NCI-H1694 treated with DMSO at 0.1 percent for 48 hours (cell line): ENCODE data around the gene EHD1.
A peak's percentile ranks its signal among the peaks of the same experiment; 100 is the strongest.

Experiments used
- DNase-seq: peaks from one replicate; lab custom pipeline; 2025; lab: John Stamatoyannopoulos, UW

Gene EHD1

GRCh38 chr11:64842851-64843685 is 35.4 kb downstream of the EHD1 start:
- DNase-seq, result no peak

GRCh38 chr11:64842366-64842759 is 36.1 kb downstream of the EHD1 start:
- DNase-seq, result no peak

GRCh38 chr11:64841592-64842365 is 36.6 kb downstream of the EHD1 start:
- no peak for DNase-seq

GRCh38 chr11:64839887-64840782 is 38.3 kb downstream of the EHD1 start:
- DNase-seq, result no peak

- no peak for DNase-seq
Observed at GRCh38 chr11:64839335-64839734, 39.1 kb downstream of the EHD1 start.

GRCh38 chr11:64838600-64839334 is 39.7 kb downstream of the EHD1 start:
- no peak for DNase-seq

GRCh38 chr11:64837887-64838351 is 40.5 kb downstream of the EHD1 start:
- DNase-seq, result no peak

GRCh38 chr11:64836448-64837072 is 41.9 kb downstream of the EHD1 start:
- no peak for DNase-seq

- no peak for DNase-seq
Observed at GRCh38 chr11:64835616-64836447, 42.6 kb downstream of the EHD1 start.

- no peak for DNase-seq
Observed at GRCh38 chr11:64834723-64835615, 43.5 kb downstream of the EHD1 start.

GRCh38 chr11:64834031-64834722 is 44.2 kb downstream of the EHD1 start:
- no peak for DNase-seq

GRCh38 chr11:64833509-64833908 is 44.9 kb downstream of the EHD1 start:
- DNase-seq, result no peak

- no peak for DNase-seq
Observed at GRCh38 chr11:64833198-64833502, 45.3 kb downstream of the EHD1 start.

GRCh38 chr11:64832467-64833197 is 45.8 kb downstream of the EHD1 start:
- DNase-seq, result no peak

GRCh38 chr11:64831411-64831891 is 47.0 kb downstream of the EHD1 start:
- peak; percentile 8 for DNase-seq

GRCh38 chr11:64829536-64830251 is 48.7 kb downstream of the EHD1 start:
- DNase-seq, result no peak

- DNase-seq, result no peak
Observed at GRCh38 chr11:64827451-64827839, 51.0 kb downstream of the EHD1 start.
